Measurements from ENCODE around the gene TRPC6. TPM values are rescaled to one million over a fixed set of nuclear protein-coding genes. Genes with fewer than 3 reads are reported as not detected.
"Not testable (repeated sequence)": the region's sequence is repeated elsewhere in the genome, so short reads cannot be mapped to it uniquely, and the experiment has no call there.

TRPC6 gene
- total RNA-seq, 1 experiment from 2014 or later, result not detected

GRCh38 chr11:101470419-101470818 lies 113.4 kb downstream of the TRPC6 start:
- Histone ChIP-seq H3K9me2 (replicated peaks; ENCODE audit: low read length) (no peaks in the 10 kb centered on the region), H3K4me1 (ENCODE audit: insufficient read depth, low read length) (peaks cover 5% of the 10 kb centered on the region), H3K9me3 (ENCODE audit: low read length) (no peaks in the 10 kb centered on the region), H3K27ac (ENCODE audit: low read length) (no peak overlapping the region), H3K4me3 (ENCODE audit: low read length) (no peak overlapping the region), H2AFZ (ENCODE audit: low read length) (no peak overlapping the region), H4K20me1 (ENCODE audit: low read length) (no peaks in the 10 kb centered on the region), H3K79me2 (ENCODE audit: low read length) (no peaks in the 10 kb centered on the region), H3F3A (ENCODE audit: low read length, unreplicated experiment) (no peaks in the 10 kb centered on the region), H3K4me2 (ENCODE audit: low read length) (peak overlapping the region; percentile 5), H3K27me3 (ENCODE audit: low read length) (no peaks in the 10 kb centered on the region), H3K36me3 (ENCODE audit: low read depth, low read length) (no peaks in the 10 kb centered on the region), H3K9ac (ENCODE audit: low read length) (no peak overlapping the region)
- DNase-seq (no peak), ATAC-seq (no peak)
- CTCF ChIA-PET, result no interaction called here
- intact Hi-C loops (cut with micrococcal nuclease), result loop anchor here (10.0 kb wide), 1 partner anchor 154 kb away; no protein-coding TSS in a partner anchor
- BruUV-seq (replicated peaks), result no TSS peak
- POLR2A ChIA-PET (ENCODE audit: unreplicated experiment), result interaction anchor here (0.7 kb wide), 1 partner anchor 29 kb away, joined by 23 read pairs; no protein-coding TSS in a partner anchor
- no peak for TF ChIP-seq CTCF (conservative IDR thresholded peaks at IDR 0.05; ENCODE audit: low read depth, low read length)
- TF ChIP-seq EZH2 (IDR thresholded peaks at IDR 0.05; ENCODE audit: low read length, unreplicated experiment), result no peak
- no peak for TF ChIP-seq EZH2phosphoT487 (IDR thresholded peaks at IDR 0.05; ENCODE audit: borderline replicate concordance, low read length)

- no TSS peak for BruUV-seq (replicated peaks)
- no peak overlapping the region for H3K9ac ChIP-seq (ENCODE audit: low read length)
- POLR2A ChIA-PET (ENCODE audit: unreplicated experiment), result no interaction called here
- no peaks in the 10 kb centered on the region for H4K20me1 ChIP-seq (ENCODE audit: low read length)
- no peaks in the 10 kb centered on the region for H3K9me3 ChIP-seq (ENCODE audit: low read length)
- H2AFZ ChIP-seq (ENCODE audit: low read length), result peak overlapping the region; percentile 75
- ATAC-seq (peak; percentile 59), DNase-seq (no peak)
- H3K79me2 ChIP-seq (ENCODE audit: low read length), result no peaks in the 10 kb centered on the region
- intact Hi-C loops (cut with micrococcal nuclease), result no loop called here
- CTCF ChIA-PET, result no interaction called here
- H3F3A ChIP-seq (ENCODE audit: low read length, unreplicated experiment), result no peaks in the 10 kb centered on the region
- no peaks in the 10 kb centered on the region for H3K36me3 ChIP-seq (ENCODE audit: low read depth, low read length)
- no peak overlapping the region for H3K4me3 ChIP-seq (ENCODE audit: low read length)
- H3K9me2 ChIP-seq (replicated peaks; ENCODE audit: low read length), result no peaks in the 10 kb centered on the region
- no peaks in the 10 kb centered on the region for H3K27me3 ChIP-seq (ENCODE audit: low read length)
- no peak overlapping the region for H3K27ac ChIP-seq (ENCODE audit: low read length)
- peaks cover 5% of the 10 kb centered on the region for H3K4me1 ChIP-seq (ENCODE audit: insufficient read depth, low read length)
- TF ChIP-seq CTCF (conservative IDR thresholded peaks at IDR 0.05; ENCODE audit: low read depth, low read length), result no peak
- no peak for TF ChIP-seq EZH2phosphoT487 (IDR thresholded peaks at IDR 0.05; ENCODE audit: borderline replicate concordance, low read length)
- TF ChIP-seq EZH2 (IDR thresholded peaks at IDR 0.05; ENCODE audit: low read length, unreplicated experiment), result no peak
- no peak overlapping the region for H3K4me2 ChIP-seq (ENCODE audit: low read length)
Measured at GRCh38 chr11:101466352-101466751, 117.5 kb downstream of the TRPC6 start.

- H3K36me3 ChIP-seq (ENCODE audit: low read depth, low read length); intact Hi-C loops (cut with micrococcal nuclease); H3K4me1 ChIP-seq (ENCODE audit: insufficient read depth, low read length); H3K4me3 ChIP-seq (ENCODE audit: low read length); H3K4me2 ChIP-seq (ENCODE audit: low read length); H3K9me2 ChIP-seq (replicated peaks; ENCODE audit: low read length); H3K79me2 ChIP-seq (ENCODE audit: low read length); CTCF ChIA-PET; H3K9ac ChIP-seq (ENCODE audit: low read length); H3F3A ChIP-seq (ENCODE audit: low read length, unreplicated experiment); POLR2A ChIA-PET (ENCODE audit: unreplicated experiment); H3K9me3 ChIP-seq (ENCODE audit: low read length); H3K27me3 ChIP-seq (ENCODE audit: low read length); H4K20me1 ChIP-seq (ENCODE audit: low read length); DNase-seq; ATAC-seq; BruUV-seq (replicated peaks); H2AFZ ChIP-seq (ENCODE audit: low read length); H3K27ac ChIP-seq (ENCODE audit: low read length): not testable (repeated sequence)
Measured at GRCh38 chr11:101464388-101464787, 119.4 kb downstream of the TRPC6 start.

Data from PC-3 (cell line).